HepG2 (cell line): ENCODE data around the gene CALD1. TPM values are rescaled to one million over a fixed set of nuclear protein-coding genes. Genes with fewer than 3 reads are reported as not detected.

Experiments used
- AHR ChIP-seq: IDR thresholded peaks from 2 replicates; pipeline ENCODE4 v1.6.1; 2018; ENCODE audit warnings: missing genetic modification reagents, missing compliant biosample characterization
- ATM ChIP-seq: fragments of 450-650 bp; IDR thresholded peaks from 2 replicates; pipeline ENCODE4 v1.7.1; 2017; ENCODE audit warnings: mild to moderate bottlenecking, borderline replicate concordance
- CEBPB ChIP-seq: IDR thresholded peaks from 2 replicates; pipeline ENCODE4 v1.6.1; 2011; ENCODE audit warnings: low read depth, low read length, improper control_type of control experiment, borderline replicate concordance
- CENPT ChIP-seq: sonication (generic); formaldehyde crosslinking; IDR thresholded peaks from 2 replicates; pipeline ENCODE4 v1.8.0; 2022; ENCODE audit warnings: low read depth, mild to moderate bottlenecking, moderate library complexity, missing genetic modification reagents
- FOXA3 ChIP-seq: IDR thresholded peaks from 2 replicates; pipeline ENCODE4 v1.6.1; 2016; ENCODE audit warnings: missing genetic modification reagents, missing compliant biosample characterization
- FOXP4 ChIP-seq: sonication (generic); formaldehyde crosslinking; IDR thresholded peaks from 2 replicates; pipeline ENCODE4 v1.4.0; 2020; ENCODE audit warnings: missing genetic modification reagents
- HOXA5 ChIP-seq: sonication (generic); formaldehyde crosslinking; IDR thresholded peaks from 2 replicates; pipeline ENCODE4 v1.4.0; 2020; ENCODE audit warnings: missing genetic modification reagents
- IKZF5 ChIP-seq: IDR thresholded peaks from 2 replicates; pipeline ENCODE4 v1.6.1; 2018; ENCODE audit warnings: missing genetic modification reagents, mild to moderate bottlenecking, missing compliant biosample characterization
- KLF13 ChIP-seq: sonication (generic); formaldehyde crosslinking; IDR thresholded peaks from 2 replicates; pipeline ENCODE4 v1.4.0; 2020; ENCODE audit warnings: mild to moderate bottlenecking, missing genetic modification reagents
- MAF1 ChIP-seq: sonication (generic); formaldehyde crosslinking; IDR thresholded peaks from 2 replicates; pipeline ENCODE4 v1.5.0; 2020; ENCODE audit warnings: missing genetic modification reagents, borderline replicate concordance
- MAX ChIP-seq: IDR thresholded peaks from 2 replicates; pipeline ENCODE4 v1.6.1; 2012; ENCODE audit warnings: inconsistent platforms
- MBNL3 ChIP-seq: fragments of 250-450 bp; sonication (Bioruptor Pico); conservative IDR thresholded peaks from 2 replicates; pipeline ENCODE4 v1.8.0; 2022; ENCODE audit warnings: mild to moderate bottlenecking, inconsistent platforms
- MED1 ChIP-seq: sonication (generic); formaldehyde crosslinking; IDR thresholded peaks from 2 replicates; pipeline ENCODE4 v1.4.0; 2020; ENCODE audit warnings: missing genetic modification reagents
- POGK ChIP-seq: sonication (generic); formaldehyde crosslinking; conservative IDR thresholded peaks from 2 replicates; pipeline ENCODE4 v1.8.0; 2022; ENCODE audit warnings: mild to moderate bottlenecking, moderate library complexity, missing genetic modification reagents
- SUZ12 ChIP-seq: fragments of 150-350 bp; IDR thresholded peaks from 2 replicates; pipeline ENCODE4 v1.6.1; 2014; ENCODE audit warnings: low read depth, low read length
- ZGPAT ChIP-seq: IDR thresholded peaks from 2 replicates; pipeline ENCODE4 v1.6.1; 2016; ENCODE audit warnings: mild to moderate bottlenecking
- ZMAT5 ChIP-seq: sonication (generic); formaldehyde crosslinking; IDR thresholded peaks from 2 replicates; pipeline ENCODE4 v1.5.0; 2020; ENCODE audit warnings: mild to moderate bottlenecking, low read depth, missing genetic modification reagents, borderline replicate concordance
- ZNF296 ChIP-seq: sonication (generic); formaldehyde crosslinking; conservative IDR thresholded peaks from 2 replicates; pipeline ENCODE4 v1.5.0; 2020; ENCODE audit warnings: mild to moderate bottlenecking, missing genetic modification reagents
- ZNF350 ChIP-seq: sonication (generic); formaldehyde crosslinking; IDR thresholded peaks from 2 replicates; pipeline ENCODE4 v1.4.0; 2020; ENCODE audit warnings: mild to moderate bottlenecking, low read depth, missing genetic modification reagents, borderline replicate concordance
- ZNF605 ChIP-seq: sonication (generic); formaldehyde crosslinking; IDR thresholded peaks from 2 replicates; pipeline ENCODE4 v1.8.0; 2022; ENCODE audit warnings: mild to moderate bottlenecking, missing genetic modification reagents
- ZNF670 ChIP-seq: sonication (generic); formaldehyde crosslinking; IDR thresholded peaks from 2 replicates; pipeline ENCODE4 v1.8.0; 2022; ENCODE audit warnings: mild to moderate bottlenecking, missing genetic modification reagents, borderline replicate concordance
- ZNF7 ChIP-seq: IDR thresholded peaks from 2 replicates; pipeline ENCODE4 v1.6.1; 2016; ENCODE audit warnings: missing biosample characterization, missing genetic modification reagents
- ZNF75D ChIP-seq: sonication (generic); formaldehyde crosslinking; IDR thresholded peaks from 2 replicates; pipeline ENCODE4 v1.8.1; 2023; ENCODE audit warnings: missing genetic modification reagents, mild to moderate bottlenecking, borderline replicate concordance
- ZNF775 ChIP-seq: sonication (generic); formaldehyde crosslinking; IDR thresholded peaks from 2 replicates; pipeline ENCODE4 v1.4.0; 2020; ENCODE audit warnings: missing genetic modification reagents, mild to moderate bottlenecking, moderate library complexity, borderline replicate concordance
- polyA plus RNA-seq, 8 experiments: library from polyadenylated mRNA; depleted of rRNA in 3 of 8; stranded (reverse) in 7 of 8; unstranded in 1 of 8; fragments of >200 nt; fragmentation: Illumina TruSeq in 4 of 8; extraction: Trizol in 4 of 8; gene quantifications; 2 replicates each; pipeline versions ENCODE4 v1.2.1 to v1.2.3, GENCODE V29; 2011 to 2016; ENCODE audit warnings: low read depth in 4 of 8, missing spikeins in 1 of 8, mixed read lengths in 1 of 8; ENCODE audit not compliant: insufficient read depth in 1 of 8
- total RNA-seq, 5 experiments: library from RNA; depleted of rRNA; stranded (reverse); fragments of >200 nt; fragmentation: Illumina TruSeq; extraction: Trizol; gene quantifications; 2 replicates each; pipeline ENCODE4 v1.2.3, GENCODE V29; 2016; ENCODE audit warnings: low read depth in 1 of 5

Gene CALD1
- total and polyA plus RNA-seq, 2 of the 13 experiments (the other 11 are each of a cell fraction or from before 2014, with no cell fraction given) = 53.0 to 112 TPM

- TF ChIP-seq POGK (CRISPR knock-in tag) = no peak
- peak; percentile 53; the same call in 1 of the 2 replicates for TF ChIP-seq ZNF605 (CRISPR knock-in tag)
- 0 out of 2 replicates have a peak, but pooled peaks have one; percentile 58 for TF ChIP-seq ZNF670 (CRISPR knock-in tag)
- TF ChIP-seq MAF1 (CRISPR knock-in tag) = no peak
- TF ChIP-seq ZNF350 (CRISPR knock-in tag) = 0 out of 2 replicates have a peak, but pooled peaks have one; percentile 33
- TF ChIP-seq FOXP4 (CRISPR knock-in tag) = peak; percentile 82
- peak; percentile 64 for TF ChIP-seq ZGPAT
- no peak for TF ChIP-seq MBNL3 (CRISPR knock-in tag)
- no peak for TF ChIP-seq ZMAT5 (CRISPR knock-in tag)
- no peak for TF ChIP-seq ZNF296
- TF ChIP-seq CENPT = no peak
- no peak for TF ChIP-seq KLF13 (CRISPR knock-in tag)
- peak; percentile 87 for TF ChIP-seq FOXA3
- TF ChIP-seq IKZF5 (CRISPR knock-in tag) = peak; percentile 63; the same call in 1 of the 2 replicates
- no peak for TF ChIP-seq HOXA5 (CRISPR knock-in tag)
- TF ChIP-seq AHR (CRISPR knock-in tag) = no peak; the same call in 1 of the 2 replicates
- no peak for TF ChIP-seq ZNF7 (CRISPR knock-in tag)
- peak; percentile 39; the same call in 1 of the 2 replicates for TF ChIP-seq MED1
- no peak for TF ChIP-seq SUZ12
- TF ChIP-seq ZNF775 (CRISPR knock-in tag) = no peak
- TF ChIP-seq MAX = 0 out of 2 replicates have a peak, but pooled peaks have one; percentile 14
- peak; percentile 74 for TF ChIP-seq CEBPB
- no peak for TF ChIP-seq ZNF75D (CRISPR knock-in tag)
- no peak for TF ChIP-seq ATM
These were observed 122.1 kb downstream of the CALD1 start (continued) for GRCh38 chr7:134901389-134902020.
